Vagina (tissue), 2 donors: ENCODE measurements around the gene PSMD14. TPM values are rescaled to one million over a fixed set of nuclear protein-coding genes. Genes with fewer than 3 reads are reported as not detected.

Source experiments
- DNase-seq, 2 donors: peaks; one replicate each; pipeline ENCODE4 v3.0.0-alpha.2; 2017; ENCODE audit errors: extremely low spot score in 2 of 2
- H3K27ac ChIP-seq: fragments of 200-600 bp; sonication (generic); one replicate; pipeline ENCODE4 v1.5.1; 2019
- H3K27me3 ChIP-seq: fragments of 200-600 bp; sonication (generic); one replicate; pipeline ENCODE4 v1.5.1; 2019
- H3K36me3 ChIP-seq, 2 donors: fragments of 200-600 bp; sonication (generic); one replicate each; pipeline ENCODE4 v1.5.1; 2017 to 2019
- H3K4me1 ChIP-seq: fragments of 200-600 bp; sonication (generic); one replicate; pipeline ENCODE4 v1.5.1; 2019
- H3K4me3 ChIP-seq, 2 donors: fragments of 200-600 bp; sonication (generic); 1 replicate in 1 of 2; 2 replicates in 1 of 2; pipeline ENCODE4 v1.5.1; 2016 to 2019
- H3K9me3 ChIP-seq: fragments of 200-600 bp; sonication (generic); one replicate; pipeline ENCODE4 v1.5.1; 2019
- POLR2A ChIP-seq, 2 donors: fragments of 450-650 bp; IDR thresholded peaks; one replicate each; pipeline ENCODE4 v1.6.1; 2017; ENCODE audit warnings: antibody characterized with exemption in 2 of 2, mild to moderate bottlenecking in 2 of 2, moderate library complexity in 2 of 2
- POLR2AphosphoS5 ChIP-seq, 2 donors: sonication (generic); formaldehyde crosslinking; IDR thresholded peaks; one replicate each; pipeline ENCODE4 v1.9.0; 2017; ENCODE audit warnings: antibody characterized with exemption in 2 of 2, mild to moderate bottlenecking in 2 of 2, low read depth in 1 of 2; ENCODE audit not compliant: insufficient read depth in 1 of 2
- intact Hi-C: fragments of 100-400 bp; cut with DNase I; formaldehyde crosslinking; loops from one replicate; pipeline ENCODE4 v1.15.1; 2023
- small RNA-seq: library from RNA; depleted of rRNA; stranded (forward); fragments of <200 nt; gene quantifications from one replicate; pipeline ENCODE3, GENCODE V24; 2016
- total RNA-seq: library from RNA; depleted of rRNA; stranded (reverse); fragments of >200 nt; gene quantifications from one replicate; pipeline ENCODE4 v1.2.3, GENCODE V29; 2016
- TF ChIP-seq, protein P1 (sequence below), 3 experiments: fragments of 450-650 bp in 2 of 3; fragments of 200-600 bp in 1 of 3; sonication (generic) in 1 of 3; IDR thresholded peaks; one replicate each; pipeline ENCODE4 v1.5.1; 2017 to 2019; ENCODE audit warnings: antibody characterized with exemption in 3 of 3, mild to moderate bottlenecking in 2 of 3, moderate library complexity in 2 of 3

The PSMD14 gene
- total RNA-seq, 1 donor from 2014 or later: 34.4 TPM

DNA sequence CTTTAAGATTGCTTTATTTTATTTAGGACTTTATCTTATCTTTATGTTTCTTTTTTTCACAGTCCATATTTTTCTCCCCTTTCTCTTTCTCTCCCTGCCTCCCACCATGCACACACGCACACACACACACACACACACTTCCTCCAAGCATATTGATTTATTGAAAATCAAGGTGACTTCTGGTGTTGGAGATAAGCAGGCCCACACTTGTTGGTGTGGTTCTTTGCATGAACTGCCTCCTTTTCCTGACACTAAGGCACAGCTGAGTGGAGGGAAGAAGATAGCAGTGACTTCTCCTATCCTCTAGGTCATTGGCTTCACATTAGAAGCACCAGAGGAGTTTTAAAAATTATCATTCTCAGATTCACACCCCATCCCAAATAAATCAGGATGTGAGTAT is 125.9 kb downstream of the PSMD14 start:
- no peak for DNase-seq
- no peaks in the 10 kb centered on the region for H3K27me3 ChIP-seq
- intact Hi-C loops: no loop called here

DNA sequence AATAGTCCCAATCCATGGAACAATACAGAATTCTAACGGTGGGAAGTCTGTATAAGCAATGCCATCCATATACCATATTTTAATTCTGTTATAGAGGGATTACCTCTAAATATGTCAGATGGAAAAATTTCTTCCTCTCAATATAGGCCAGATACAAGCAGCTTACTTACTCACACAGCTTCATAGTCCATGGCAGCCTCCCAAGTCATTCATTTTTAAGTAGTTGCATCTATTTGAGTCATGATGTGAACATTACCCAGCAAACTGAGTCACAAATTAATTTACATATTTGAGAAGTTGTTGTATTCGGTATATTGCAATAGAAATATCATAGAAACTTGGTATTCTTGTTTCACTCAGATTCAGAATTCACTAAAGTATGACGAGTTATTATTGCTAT is 128.2 kb downstream of the PSMD14 start:
- no peak overlapping the region for H3K27ac ChIP-seq
- H3K9me3 ChIP-seq: no peaks in the 10 kb centered on the region
- H3K36me3 ChIP-seq: no peaks in the 10 kb centered on the region
- TF ChIP-seq POLR2A (IDR thresholded peaks at IDR 0.05): no peak
- TF ChIP-seq POLR2AphosphoS5 (IDR thresholded peaks at IDR 0.05; ENCODE audit: insufficient read depth in 1 of 2, low read depth in 1 of 2): no peak
- TF ChIP-seq, protein P1, sequence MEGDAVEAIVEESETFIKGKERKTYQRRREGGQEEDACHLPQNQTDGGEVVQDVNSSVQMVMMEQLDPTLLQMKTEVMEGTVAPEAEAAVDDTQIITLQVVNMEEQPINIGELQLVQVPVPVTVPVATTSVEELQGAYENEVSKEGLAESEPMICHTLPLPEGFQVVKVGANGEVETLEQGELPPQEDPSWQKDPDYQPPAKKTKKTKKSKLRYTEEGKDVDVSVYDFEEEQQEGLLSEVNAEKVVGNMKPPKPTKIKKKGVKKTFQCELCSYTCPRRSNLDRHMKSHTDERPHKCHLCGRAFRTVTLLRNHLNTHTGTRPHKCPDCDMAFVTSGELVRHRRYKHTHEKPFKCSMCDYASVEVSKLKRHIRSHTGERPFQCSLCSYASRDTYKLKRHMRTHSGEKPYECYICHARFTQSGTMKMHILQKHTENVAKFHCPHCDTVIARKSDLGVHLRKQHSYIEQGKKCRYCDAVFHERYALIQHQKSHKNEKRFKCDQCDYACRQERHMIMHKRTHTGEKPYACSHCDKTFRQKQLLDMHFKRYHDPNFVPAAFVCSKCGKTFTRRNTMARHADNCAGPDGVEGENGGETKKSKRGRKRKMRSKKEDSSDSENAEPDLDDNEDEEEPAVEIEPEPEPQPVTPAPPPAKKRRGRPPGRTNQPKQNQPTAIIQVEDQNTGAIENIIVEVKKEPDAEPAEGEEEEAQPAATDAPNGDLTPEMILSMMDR (IDR thresholded peaks at IDR 0.05): no peak
- H3K4me1 ChIP-seq: no peaks in the 10 kb centered on the region
- H3K4me3 ChIP-seq: no peak overlapping the region
- no peaks in the 10 kb centered on the region for H3K27me3 ChIP-seq
- intact Hi-C loops: no loop called here
- DNase-seq: no peak

More for the DNA sequence above, 125.9 kb downstream of the PSMD14 start:
- no peak overlapping the region for H3K4me3 ChIP-seq
- H3K27ac ChIP-seq: no peak overlapping the region
- TF ChIP-seq POLR2A (IDR thresholded peaks at IDR 0.05): no peak
- no peak for TF ChIP-seq POLR2AphosphoS5 (IDR thresholded peaks at IDR 0.05; ENCODE audit: insufficient read depth in 1 of 2, low read depth in 1 of 2)
- TF ChIP-seq, protein P1 (IDR thresholded peaks at IDR 0.05): no peak
- H3K36me3 ChIP-seq: no peaks in the 10 kb centered on the region
- H3K4me1 ChIP-seq: no peaks in the 10 kb centered on the region
- no peaks in the 10 kb centered on the region for H3K9me3 ChIP-seq

DNA sequence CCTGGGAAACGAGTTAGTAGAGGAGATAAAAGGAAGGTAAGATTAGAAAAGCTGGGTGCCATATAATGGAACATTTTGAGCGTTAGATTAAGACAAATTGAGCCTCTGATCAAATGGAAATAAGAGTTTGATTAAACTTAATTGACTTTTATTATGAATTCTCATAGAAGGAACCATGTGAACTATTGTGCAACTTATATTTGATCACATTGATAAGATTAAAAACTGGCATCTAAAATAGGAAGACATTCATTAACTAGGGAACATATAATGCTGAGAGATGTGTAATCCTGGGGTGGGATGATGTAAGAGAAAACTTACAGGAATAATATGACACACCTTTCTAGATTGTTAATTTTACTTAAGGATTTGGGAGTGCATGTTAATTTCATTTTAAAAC is 130.4 kb downstream of the PSMD14 start:
- no peak for TF ChIP-seq POLR2A (IDR thresholded peaks at IDR 0.05)
- TF ChIP-seq POLR2AphosphoS5 (IDR thresholded peaks at IDR 0.05; ENCODE audit: insufficient read depth in 1 of 2, low read depth in 1 of 2): no peak
- TF ChIP-seq, protein P1 (IDR thresholded peaks at IDR 0.05): no peak
- no peaks in the 10 kb centered on the region for H3K9me3 ChIP-seq
- no peak overlapping the region for H3K4me3 ChIP-seq
- no peaks in the 10 kb centered on the region for H3K27me3 ChIP-seq
- no peaks in the 10 kb centered on the region for H3K4me1 ChIP-seq
- no peaks in the 10 kb centered on the region for H3K36me3 ChIP-seq
- intact Hi-C loops: no loop called here
- H3K27ac ChIP-seq: no peak overlapping the region
- no peak for DNase-seq

DNA sequence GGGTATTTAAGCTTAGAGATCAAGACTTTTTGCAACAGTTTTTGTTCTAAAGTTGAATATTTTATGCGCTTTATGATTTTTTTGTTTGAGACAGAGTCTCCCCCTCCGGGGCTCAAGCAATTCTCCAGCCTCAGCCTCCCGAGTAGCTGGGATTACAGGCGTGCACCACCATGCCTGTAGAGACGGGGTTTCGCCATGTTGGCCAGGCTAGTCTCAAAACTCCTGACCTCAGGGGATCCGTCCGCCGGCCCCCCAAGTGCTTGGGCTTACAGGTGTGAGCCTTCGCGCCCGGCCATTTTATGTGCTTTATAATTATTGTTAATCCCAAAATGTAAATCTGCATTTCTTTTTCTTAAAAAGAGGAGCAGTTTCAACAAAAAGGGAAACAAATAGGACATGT is 136.9 kb downstream of the PSMD14 start:
- no peaks in the 10 kb centered on the region for H3K4me1 ChIP-seq
- H3K27ac ChIP-seq: no peak overlapping the region
- no peak for TF ChIP-seq POLR2A (IDR thresholded peaks at IDR 0.05)
- no peaks in the 10 kb centered on the region for H3K36me3 ChIP-seq
- no peak for DNase-seq
- intact Hi-C loops: no loop called here
- no peak overlapping the region for H3K4me3 ChIP-seq
- H3K27me3 ChIP-seq: no peaks in the 10 kb centered on the region
- no peaks in the 10 kb centered on the region for H3K9me3 ChIP-seq

DNA sequence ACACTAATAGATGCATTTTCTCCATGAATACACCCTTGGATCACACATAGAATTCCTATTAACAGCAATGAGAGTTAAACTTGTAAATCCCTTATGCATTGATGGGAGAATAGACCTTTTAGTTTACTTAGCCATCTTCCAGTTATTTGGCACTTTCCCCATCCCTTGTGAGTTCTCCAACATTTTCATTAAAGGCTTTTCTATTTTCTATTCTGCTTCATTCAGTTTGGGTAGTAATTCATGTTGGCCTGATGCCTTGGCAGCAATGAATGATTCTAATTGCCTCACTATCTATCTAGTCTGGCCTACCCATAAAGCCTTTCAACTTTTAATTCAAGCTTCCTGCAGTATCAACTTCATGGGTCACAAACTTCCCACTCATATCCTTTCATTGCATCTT is 140.2 kb downstream of the PSMD14 start:
- Histone ChIP-seq H3K4me3 (no peak overlapping the region), H3K27me3 (no peaks in the 10 kb centered on the region), H3K27ac (no peak overlapping the region), H3K4me1 (no peaks in the 10 kb centered on the region), H3K9me3 (no peaks in the 10 kb centered on the region), H3K36me3 (no peaks in the 10 kb centered on the region)
- no peak for TF ChIP-seq POLR2A (IDR thresholded peaks at IDR 0.05)
- TF ChIP-seq, protein P1 (IDR thresholded peaks at IDR 0.05): no peak
- no peak for TF ChIP-seq POLR2AphosphoS5 (IDR thresholded peaks at IDR 0.05; ENCODE audit: insufficient read depth in 1 of 2, low read depth in 1 of 2)
- intact Hi-C loops: no loop called here
- DNase-seq: no peak

Small RNA genes within 50 kb of the gene (small RNA-seq; reads per million reads assigned to genes)
- not detected for gene RNA5SP108

Other genes starting within 250 kb of the PSMD14 start
- 94.0 TPM for gene TANK, start 148.0 kb upstream of the PSMD14 start, total RNA-seq
- not detected for gene TBR1, start 107.9 kb downstream of the PSMD14 start, total RNA-seq